SK-N-SH (cell line): Measurements from ENCODE around the gene RNF32.
"Not testable (repeated sequence)": the region's sequence is repeated elsewhere in the genome, so short reads cannot be mapped to it uniquely, and the experiment has no call there.

Source experiments
- CTCF ChIP-seq: fragments of 200-600 bp; sonication (generic); IDR thresholded peaks from 2 replicates; pipeline ENCODE4 v1.6.1; 2017; ENCODE audit warnings: antibody characterized with exemption, mild to moderate bottlenecking, moderate library complexity
- EP300 ChIP-seq, 2 experiments: IDR thresholded peaks; 2 replicates each; pipeline versions ENCODE4 v1.4.0 to v1.6.1; 2012; ENCODE audit warnings: borderline replicate concordance in 1 of 2, low read depth in 1 of 2, low read length in 1 of 2
- FOXM1 ChIP-seq: IDR thresholded peaks from 2 replicates; pipeline ENCODE4 v1.4.0; 2012; ENCODE audit warnings: low read depth, mild to moderate bottlenecking
- NRF1 ChIP-seq: IDR thresholded peaks from 2 replicates; pipeline ENCODE4 v1.6.1; 2012; ENCODE audit warnings: low read depth, mild to moderate bottlenecking, low read length
- POLR2AphosphoS5 ChIP-seq: IDR thresholded peaks from 2 replicates; pipeline ENCODE4 v1.6.1; 2012; ENCODE audit warnings: low read depth, low read length
- RAD21 ChIP-seq: IDR thresholded peaks from 2 replicates; pipeline ENCODE4 v1.6.1; 2012; ENCODE audit warnings: mild to moderate bottlenecking, low read length
- REST ChIP-seq: IDR thresholded peaks from 2 replicates; pipeline ENCODE4 v1.6.1; 2012; ENCODE audit warnings: mild to moderate bottlenecking, low read depth, low read length, moderate library complexity
- RFX5 ChIP-seq: IDR thresholded peaks from 2 replicates; pipeline ENCODE4 v1.6.1; 2012; ENCODE audit warnings: mild to moderate bottlenecking, improper control_type of control experiment, low read length
- SIN3A ChIP-seq: IDR thresholded peaks from 2 replicates; pipeline ENCODE4 v1.6.1; 2012; ENCODE audit warnings: low read depth, mild to moderate bottlenecking, low read length, moderate library complexity, borderline replicate concordance
- TEAD4 ChIP-seq: IDR thresholded peaks from 2 replicates; pipeline ENCODE4 v1.4.0; 2012; ENCODE audit warnings: mild to moderate bottlenecking, borderline replicate concordance; ENCODE audit not compliant: insufficient read depth
- USF2 ChIP-seq: fragments of 150-350 bp; IDR thresholded peaks from 2 replicates; pipeline ENCODE4 v1.6.1; 2017; ENCODE audit warnings: antibody characterized with exemption, low read length, low read depth, borderline replicate concordance
- YY1 ChIP-seq: IDR thresholded peaks from 2 replicates; pipeline ENCODE4 v1.4.0; 2012; ENCODE audit warnings: low read depth, mild to moderate bottlenecking
- TF ChIP-seq, protein P1 (sequence below): IDR thresholded peaks from 2 replicates; pipeline ENCODE4; 2012
- TF ChIP-seq, protein P2 (sequence below): IDR thresholded peaks from 2 replicates; pipeline ENCODE4 v1.4.0; 2012; ENCODE audit warnings: low read depth, borderline replicate concordance

- not testable (repeated sequence) for TF ChIP-seq CTCF; REST; FOXM1; POLR2AphosphoS5; RFX5; YY1; RAD21; SIN3A; EP300 (IDR thresholded peaks at IDR 0.05; ENCODE audit: borderline replicate concordance in 1 of 2, low read depth in 1 of 2, low read length in 1 of 2); TEAD4; USF2; NRF1
- TF ChIP-seq, protein P1, sequence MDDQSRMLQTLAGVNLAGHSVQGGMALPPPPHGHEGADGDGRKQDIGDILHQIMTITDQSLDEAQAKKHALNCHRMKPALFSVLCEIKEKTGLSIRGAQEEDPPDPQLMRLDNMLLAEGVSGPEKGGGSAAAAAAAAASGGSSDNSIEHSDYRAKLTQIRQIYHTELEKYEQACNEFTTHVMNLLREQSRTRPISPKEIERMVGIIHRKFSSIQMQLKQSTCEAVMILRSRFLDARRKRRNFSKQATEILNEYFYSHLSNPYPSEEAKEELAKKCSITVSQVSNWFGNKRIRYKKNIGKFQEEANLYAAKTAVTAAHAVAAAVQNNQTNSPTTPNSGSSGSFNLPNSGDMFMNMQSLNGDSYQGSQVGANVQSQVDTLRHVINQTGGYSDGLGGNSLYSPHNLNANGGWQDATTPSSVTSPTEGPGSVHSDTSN, result not testable (repeated sequence)
- TF ChIP-seq, protein P2, sequence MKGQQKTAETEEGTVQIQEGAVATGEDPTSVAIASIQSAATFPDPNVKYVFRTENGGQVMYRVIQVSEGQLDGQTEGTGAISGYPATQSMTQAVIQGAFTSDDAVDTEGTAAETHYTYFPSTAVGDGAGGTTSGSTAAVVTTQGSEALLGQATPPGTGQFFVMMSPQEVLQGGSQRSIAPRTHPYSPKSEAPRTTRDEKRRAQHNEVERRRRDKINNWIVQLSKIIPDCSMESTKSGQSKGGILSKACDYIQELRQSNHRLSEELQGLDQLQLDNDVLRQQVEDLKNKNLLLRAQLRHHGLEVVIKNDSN, result not testable (repeated sequence)
Observed at GRCh38 chr7:156697283-156697682, 56.7 kb downstream of the RNF32 start.
